HUES6 (cell line): ENCODE results near the gene CHAT.

Experiments
- H3K27ac ChIP-seq: 2 replicates; pipeline ENCODE4 v1.7.0; 2013; ENCODE audit warnings: low read depth, mild to moderate bottlenecking, low read length, inconsistent platforms
- H3K27me3 ChIP-seq: 2 replicates; pipeline ENCODE4 v1.6.1; 2013; ENCODE audit warnings: low read length; ENCODE audit not compliant: control insufficient read depth, insufficient read depth
- H3K36me3 ChIP-seq: 2 replicates; pipeline ENCODE4 v1.6.1; 2013; ENCODE audit warnings: low read length; ENCODE audit not compliant: control insufficient read depth, insufficient read depth
- H3K4me1 ChIP-seq: 2 replicates; pipeline ENCODE4 v1.6.1; 2013; ENCODE audit warnings: low read length; ENCODE audit not compliant: control insufficient read depth, insufficient read depth
- H3K4me3 ChIP-seq: 2 replicates; pipeline ENCODE4 v1.5.1; 2013; ENCODE audit warnings: low read depth, low read length
- H3K9ac ChIP-seq: one replicate; pipeline ENCODE4 v1.6.1; 2013; ENCODE audit warnings: mild to moderate bottlenecking, low read length
- H3K9me3 ChIP-seq: 2 replicates; pipeline ENCODE4 v1.6.1; 2013; ENCODE audit warnings: low read depth, low read length; ENCODE audit not compliant: control insufficient read depth, insufficient read depth

CHAT gene

DNA sequence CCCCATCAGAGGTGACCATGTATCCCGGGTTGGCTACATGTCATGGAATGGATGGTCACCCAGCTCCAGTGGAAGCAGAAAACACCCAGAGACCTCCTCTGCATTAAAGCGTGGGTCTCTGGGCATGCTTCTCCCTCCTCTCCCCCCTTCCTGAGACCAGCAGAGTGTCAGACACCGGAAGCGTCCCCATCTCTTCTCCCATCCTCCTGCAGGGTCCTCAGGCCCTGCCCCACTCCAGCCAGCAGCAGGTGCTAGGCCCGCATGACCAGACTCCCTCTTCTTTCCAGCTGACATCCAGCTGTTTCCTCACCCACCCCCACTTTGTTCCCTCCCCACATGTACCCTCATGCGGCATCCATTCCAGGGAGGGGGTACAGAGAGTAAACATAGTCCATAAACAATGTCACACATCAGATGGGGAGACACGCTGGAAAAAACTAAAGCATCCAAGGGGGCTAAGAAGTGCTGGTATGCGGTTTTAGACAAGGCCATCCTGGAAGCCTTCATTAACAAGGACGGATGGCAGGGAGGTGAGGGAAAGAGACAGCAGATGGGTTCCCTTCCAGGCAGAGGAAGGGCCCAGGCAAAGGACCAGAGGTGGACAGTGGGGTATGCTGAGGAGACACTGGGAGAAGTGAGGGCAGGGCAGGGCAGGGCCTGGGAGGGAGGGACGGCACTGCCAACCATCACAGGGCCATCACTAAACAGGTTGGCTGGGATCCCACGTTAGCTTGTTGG lies 16.2 kb upstream of the CHAT start:
- Histone ChIP-seq H3K4me3 (no peak overlapping the region), H3K36me3 (no peaks in the 10 kb centered on the region), H3K27ac (no peak overlapping the region), H3K27me3 (peaks cover 31% of the 10 kb centered on the region), H3K4me1 (0 out of 2 replicates have a peak, but pooled peaks cover 2% of the 10 kb centered on the region), H3K9ac (no peak overlapping the region), H3K9me3 (no peaks in the 10 kb centered on the region)

DNA sequence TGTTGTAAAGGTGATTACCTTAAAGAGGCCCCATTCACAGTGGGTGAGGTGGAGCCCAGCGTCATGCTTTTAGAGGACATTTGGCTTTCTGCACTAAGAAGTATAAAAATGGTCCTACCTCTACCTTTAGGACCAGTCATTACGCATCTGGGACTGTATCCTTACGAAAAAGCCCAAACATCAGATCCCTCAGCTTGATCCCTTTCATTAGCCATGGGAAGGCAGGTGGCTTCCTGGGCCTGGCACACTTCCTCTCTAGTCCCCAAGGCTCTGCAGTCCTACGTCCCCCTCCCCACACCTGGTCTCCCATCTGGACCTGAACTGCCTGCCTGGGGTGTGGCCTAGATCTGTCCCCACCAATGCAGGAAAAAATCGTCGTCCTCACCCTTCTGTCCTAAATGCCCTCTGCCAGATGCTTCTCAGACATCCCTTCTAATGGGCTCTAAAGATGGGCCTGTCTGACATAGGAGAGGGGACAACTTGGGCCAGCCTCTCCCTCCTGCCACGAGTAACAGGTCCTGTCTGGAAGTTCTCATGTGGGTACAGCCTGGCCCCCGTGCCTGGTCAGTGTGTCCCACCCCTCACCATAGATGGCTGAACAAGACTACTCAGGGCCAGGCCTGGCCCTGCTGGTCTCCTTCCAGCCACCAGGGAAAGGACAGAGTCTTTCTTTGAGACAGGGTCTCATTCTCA lies 15.5 kb upstream of the CHAT start:
- Histone ChIP-seq H3K4me1 (0 out of 2 replicates have a peak, but pooled peaks cover 2% of the 10 kb centered on the region), H3K9ac (no peak overlapping the region), H3K27me3 (peaks cover 38% of the 10 kb centered on the region), H3K9me3 (no peaks in the 10 kb centered on the region), H3K36me3 (no peaks in the 10 kb centered on the region), H3K4me3 (no peak overlapping the region), H3K27ac (no peak overlapping the region)

DNA sequence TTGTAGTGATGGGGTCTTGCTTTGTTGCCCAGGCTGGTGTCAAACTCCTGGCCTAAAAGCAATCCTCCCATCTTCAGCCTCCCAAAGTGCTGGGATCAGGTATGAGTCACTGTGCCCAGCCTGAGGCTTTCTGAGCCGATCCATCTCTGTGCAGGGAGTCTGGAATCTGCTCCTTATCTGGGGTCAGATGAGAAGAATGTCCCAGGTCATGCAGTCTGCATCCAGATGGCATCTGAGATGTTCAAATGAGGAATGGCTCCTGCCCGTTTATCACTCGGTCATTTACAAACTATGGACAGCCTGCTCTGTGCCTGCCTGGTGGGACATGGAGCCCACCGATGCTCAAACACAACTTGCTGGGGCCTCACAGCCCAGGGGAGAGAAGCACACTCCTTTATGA lies 14.9 kb upstream of the CHAT start:
- Histone ChIP-seq H3K4me3 (no peak overlapping the region), H3K4me1 (0 out of 2 replicates have a peak, but pooled peaks cover 2% of the 10 kb centered on the region), H3K36me3 (no peaks in the 10 kb centered on the region), H3K9me3 (no peaks in the 10 kb centered on the region), H3K27ac (no peak overlapping the region), H3K27me3 (peaks cover 45% of the 10 kb centered on the region), H3K9ac (no peak overlapping the region)

DNA sequence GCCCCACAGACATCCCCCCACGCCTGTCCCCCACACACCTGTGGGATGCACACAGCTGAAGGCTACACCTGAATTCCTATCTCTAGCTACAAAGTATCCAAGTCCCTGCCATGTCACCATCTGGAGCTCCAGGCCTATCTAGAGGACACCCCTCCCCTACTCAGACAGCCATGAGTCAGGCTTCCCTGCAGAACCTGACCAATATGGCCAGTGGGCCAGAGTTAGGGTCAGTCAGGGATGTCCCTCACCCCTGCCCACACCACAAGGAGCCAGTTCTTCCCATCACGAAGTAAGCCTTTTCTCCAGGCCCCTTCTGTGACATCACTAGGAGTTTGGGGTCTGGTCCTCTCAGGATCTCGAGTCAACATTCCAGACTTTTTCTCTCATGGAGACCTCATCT lies 14.3 kb upstream of the CHAT start:
- Histone ChIP-seq H3K9ac (no peak overlapping the region), H3K27me3 (peaks cover 50% of the 10 kb centered on the region), H3K36me3 (no peaks in the 10 kb centered on the region), H3K4me1 (0 out of 2 replicates have a peak, but pooled peaks cover 2% of the 10 kb centered on the region), H3K4me3 (no peak overlapping the region), H3K9me3 (no peaks in the 10 kb centered on the region), H3K27ac (no peak overlapping the region)

DNA sequence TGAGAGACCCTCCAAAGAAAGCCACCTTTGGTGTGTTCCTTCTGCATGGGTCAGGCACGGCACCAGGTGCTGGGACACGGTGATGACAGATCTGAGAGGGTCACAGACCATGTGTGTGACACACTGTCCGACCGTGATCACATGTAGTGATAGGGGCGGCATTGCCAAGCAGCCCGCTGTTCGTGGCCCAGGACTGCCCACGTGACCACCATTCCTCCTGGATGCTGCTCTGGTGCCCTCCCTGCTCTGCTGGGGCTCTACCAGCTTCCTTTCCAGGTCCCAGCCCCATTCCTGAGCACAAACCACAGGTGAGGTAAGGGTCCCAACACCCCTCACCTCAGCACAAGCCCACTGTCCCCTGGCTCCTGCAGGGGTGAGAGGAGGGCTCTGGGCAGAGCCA lies 13.8 kb upstream of the CHAT start:
- H3K9ac ChIP-seq: no peak overlapping the region
- H3K9me3 ChIP-seq: no peaks in the 10 kb centered on the region
- H3K27me3 ChIP-seq: peaks cover 54% of the 10 kb centered on the region
- no peak overlapping the region for H3K27ac ChIP-seq
- no peaks in the 10 kb centered on the region for H3K36me3 ChIP-seq
- H3K4me3 ChIP-seq: no peak overlapping the region
- no peaks in the 10 kb centered on the region for H3K4me1 ChIP-seq

DNA sequence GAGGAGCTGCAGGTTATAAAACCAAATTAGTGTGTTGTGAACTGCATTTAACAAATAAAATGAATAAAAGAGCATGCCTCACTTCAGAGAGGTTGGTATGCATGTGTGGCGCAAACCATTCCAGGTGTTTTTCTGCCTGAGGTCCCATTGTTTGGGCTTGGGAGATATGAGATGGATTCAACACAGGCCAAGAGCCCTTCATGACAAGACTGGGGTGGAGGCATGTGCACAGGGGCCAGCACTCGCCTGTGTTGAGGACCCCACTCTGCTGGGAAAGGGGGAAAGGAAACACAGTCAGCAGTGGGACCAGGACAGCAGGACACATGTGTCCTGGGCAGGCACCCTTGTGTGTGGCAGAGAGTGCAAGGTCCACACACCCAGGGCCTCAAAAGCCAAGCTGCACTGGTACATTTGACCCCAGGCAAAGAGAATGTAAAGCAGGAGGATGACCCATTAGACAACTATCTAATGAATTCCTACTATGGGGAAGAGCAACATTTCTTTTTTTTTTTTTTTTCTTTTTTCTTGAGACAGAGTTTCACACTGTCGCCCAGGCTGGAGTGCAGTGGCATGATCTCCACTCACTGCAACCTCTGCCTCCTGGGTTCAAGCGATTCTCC lies 12.9 kb upstream of the CHAT start:
- H3K36me3 ChIP-seq: no peaks in the 10 kb centered on the region
- no peaks in the 10 kb centered on the region for H3K9me3 ChIP-seq
- no peak overlapping the region for H3K9ac ChIP-seq
- no peaks in the 10 kb centered on the region for H3K4me1 ChIP-seq
- no peak overlapping the region for H3K4me3 ChIP-seq
- H3K27me3 ChIP-seq: peaks cover 54% of the 10 kb centered on the region
- H3K27ac ChIP-seq: no peak overlapping the region

DNA sequence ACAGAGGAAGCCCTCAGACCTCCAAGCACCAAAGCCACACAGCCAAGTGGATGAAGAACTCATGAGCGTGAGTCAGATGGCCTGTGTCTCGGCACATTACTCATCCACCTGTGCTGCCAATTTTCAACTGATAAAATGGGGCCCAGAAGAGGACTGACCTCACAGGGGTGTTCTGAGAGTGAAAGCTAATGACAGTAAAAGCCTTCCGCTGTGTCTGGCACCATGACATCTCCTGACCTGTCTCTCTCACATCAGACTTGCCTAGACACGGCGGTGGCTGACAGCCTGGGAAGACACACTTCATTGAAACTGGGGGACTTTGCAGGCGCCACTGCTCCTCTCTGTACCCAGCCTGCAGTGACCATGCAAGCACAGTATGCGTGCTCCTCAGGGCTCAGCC lies 12.0 kb upstream of the CHAT start:
- Histone ChIP-seq H3K36me3 (no peaks in the 10 kb centered on the region), H3K4me3 (no peak overlapping the region), H3K27me3 (peaks cover 60% of the 10 kb centered on the region), H3K4me1 (no peaks in the 10 kb centered on the region), H3K9me3 (no peaks in the 10 kb centered on the region), H3K9ac (no peak overlapping the region), H3K27ac (no peak overlapping the region)

DNA sequence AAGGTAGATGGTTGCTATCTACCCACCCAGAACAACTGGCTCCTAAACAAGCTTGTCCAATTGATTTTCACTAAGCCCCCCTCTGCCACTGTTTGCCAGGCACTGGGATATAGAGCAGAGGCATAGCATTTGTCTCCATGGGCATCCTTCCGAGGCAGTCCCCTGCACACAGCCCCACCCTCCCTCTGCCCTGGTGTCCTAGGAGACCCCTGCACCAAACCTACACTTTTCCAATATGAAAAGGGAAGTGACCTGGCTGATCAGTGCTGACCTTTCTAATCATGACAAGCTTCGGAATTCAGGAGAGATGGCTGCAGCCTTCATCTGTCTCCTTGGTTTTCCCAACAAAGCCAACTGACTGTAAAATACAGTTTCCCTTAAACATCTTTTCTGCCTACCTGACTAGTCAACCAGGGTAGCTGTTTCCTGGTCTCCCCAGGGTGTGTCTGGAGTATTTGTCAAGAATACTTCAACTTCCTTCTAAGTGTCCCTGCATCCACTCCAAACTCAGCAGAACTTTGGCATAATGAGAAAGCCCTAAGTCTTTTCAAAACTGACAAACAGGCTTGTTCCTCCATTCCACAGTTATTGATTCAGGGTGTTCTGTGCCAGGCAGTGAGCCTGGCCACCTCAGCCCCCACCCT lies 11.3 kb upstream of the CHAT start:
- peaks cover 61% of the 10 kb centered on the region for H3K27me3 ChIP-seq

DNA sequence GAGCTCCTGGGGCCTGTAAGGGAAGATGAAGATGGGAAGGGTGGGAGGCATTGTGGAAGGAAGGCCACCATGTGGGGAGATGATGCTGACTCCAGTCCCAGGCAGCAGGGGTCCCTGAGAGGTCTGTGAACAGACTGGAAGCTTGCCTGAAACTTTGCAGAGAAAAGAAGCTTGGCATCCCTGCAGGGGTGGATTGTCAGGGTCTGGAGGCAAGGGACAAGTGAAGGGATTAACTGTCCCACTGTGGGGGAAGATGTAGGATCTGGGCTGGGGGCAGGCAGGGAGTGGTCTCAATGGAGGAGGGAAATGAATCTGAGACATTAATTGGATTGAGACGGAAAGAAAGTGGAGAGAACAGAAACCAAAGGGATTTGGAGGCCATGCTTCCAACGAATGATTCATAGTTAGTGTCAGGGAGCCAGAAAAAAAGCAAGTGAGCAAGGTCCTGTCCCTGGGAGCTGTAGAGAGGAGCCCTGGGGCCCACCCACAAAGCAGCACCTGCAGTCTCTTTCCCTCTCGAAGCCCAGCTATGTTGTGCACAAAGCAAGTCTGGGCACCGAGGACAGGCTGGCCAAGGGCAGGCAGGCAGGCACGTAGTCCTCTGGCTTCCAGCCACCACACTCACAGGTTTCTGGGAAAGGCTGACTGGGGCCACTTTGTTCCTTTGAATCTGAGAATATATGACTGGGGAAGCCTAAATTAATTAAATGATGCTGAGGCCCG lies 8.5 kb upstream of the CHAT start:
- Histone ChIP-seq H3K9ac (no peak overlapping the region), H3K4me1 (peaks cover 9% of the 10 kb centered on the region; the same call in 1 of the 2 replicates), H3K36me3 (no peaks in the 10 kb centered on the region), H3K4me3 (no peak overlapping the region), H3K9me3 (no peaks in the 10 kb centered on the region), H3K27ac (no peak overlapping the region), H3K27me3 (peaks cover 84% of the 10 kb centered on the region)

More for the DNA sequence above, 11.3 kb upstream of the CHAT start:
- Histone ChIP-seq H3K4me3 (no peak overlapping the region), H3K36me3 (no peaks in the 10 kb centered on the region), H3K9ac (no peak overlapping the region), H3K27ac (no peak overlapping the region), H3K4me1 (no peaks in the 10 kb centered on the region), H3K9me3 (no peaks in the 10 kb centered on the region)

DNA sequence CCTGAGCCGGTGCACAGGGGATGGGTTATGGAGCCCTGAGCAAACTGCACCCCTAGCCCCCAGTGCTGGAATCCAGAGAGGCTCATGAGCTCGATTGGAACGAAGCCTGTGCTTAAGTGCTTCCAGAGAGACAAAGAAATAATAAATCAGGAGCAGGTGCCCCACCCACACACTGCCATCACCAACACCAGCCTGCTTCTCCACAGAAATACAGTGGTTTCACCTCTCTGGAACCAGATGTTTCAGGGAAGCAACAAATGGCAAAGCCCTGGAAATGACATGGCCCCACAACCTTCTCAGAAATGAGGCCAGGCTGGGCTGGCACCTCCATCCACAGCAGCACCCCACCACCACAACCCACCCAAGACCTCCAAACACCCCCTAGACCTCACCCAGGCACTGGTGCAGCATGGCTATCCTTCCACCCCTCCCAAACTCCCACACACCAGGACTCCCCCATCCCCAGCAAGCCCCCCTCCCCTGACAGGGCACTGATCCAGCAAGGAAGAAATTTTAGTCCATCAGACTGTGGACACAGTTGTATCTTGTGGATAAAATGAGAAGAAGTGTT lies 7.8 kb upstream of the CHAT start:
- no peaks in the 10 kb centered on the region for H3K9me3 ChIP-seq
- no peak overlapping the region for H3K27ac ChIP-seq
- H3K36me3 ChIP-seq: no peaks in the 10 kb centered on the region
- H3K4me3 ChIP-seq: no peak overlapping the region
- peaks cover 91% of the 10 kb centered on the region for H3K27me3 ChIP-seq
- H3K9ac ChIP-seq: no peak overlapping the region
- H3K4me1 ChIP-seq: peaks cover 15% of the 10 kb centered on the region; the same call in 1 of the 2 replicates
